Stimulated activated CD4-positive, alpha-beta T cell treated with anti-CD3 and anti-CD28 coated beads, Interleukin-4, amount 100 ng/mL, for 48 hours (primary cell): ENCODE measurements around the gene NR2F1.

ENCODE experiments used
- DNase-seq, 2 donors: peaks; one replicate each; pipeline ENCODE4 v3.0.0-alpha.2; 2020; ENCODE audit warnings: low read depth in 2 of 2

Gene NR2F1

DNA sequence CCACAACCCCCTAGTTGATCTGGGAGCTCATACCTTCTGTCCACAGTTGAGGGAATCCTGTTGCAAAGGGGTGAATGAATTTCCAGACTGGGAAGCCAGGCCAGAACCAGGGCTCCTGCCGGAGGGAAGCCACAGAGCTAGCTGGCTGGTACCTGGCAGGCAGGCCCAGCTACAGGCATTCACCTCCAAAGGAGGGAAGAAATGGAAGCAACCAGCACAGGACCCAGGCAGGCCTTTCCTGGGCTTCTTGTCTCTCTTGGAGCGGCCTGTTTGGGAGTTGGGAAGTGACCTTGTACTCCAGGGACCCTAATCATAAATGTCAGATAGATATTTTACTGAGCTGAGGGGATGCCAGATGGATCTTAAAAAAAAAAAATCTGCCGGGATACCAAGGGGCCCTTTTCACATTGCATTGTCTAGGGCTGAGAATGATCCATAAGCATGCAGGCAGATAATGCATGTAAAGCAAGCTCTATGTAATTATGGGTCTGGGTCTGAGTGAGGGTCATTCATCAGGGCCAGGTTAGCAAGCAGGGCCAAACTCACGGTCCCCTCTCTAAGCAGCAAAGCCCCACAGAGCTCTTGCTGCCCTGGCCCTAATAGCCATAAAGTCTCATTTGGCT is 8.4 kb downstream of the NR2F1 start:
- DNase-seq = no peak

DNA sequence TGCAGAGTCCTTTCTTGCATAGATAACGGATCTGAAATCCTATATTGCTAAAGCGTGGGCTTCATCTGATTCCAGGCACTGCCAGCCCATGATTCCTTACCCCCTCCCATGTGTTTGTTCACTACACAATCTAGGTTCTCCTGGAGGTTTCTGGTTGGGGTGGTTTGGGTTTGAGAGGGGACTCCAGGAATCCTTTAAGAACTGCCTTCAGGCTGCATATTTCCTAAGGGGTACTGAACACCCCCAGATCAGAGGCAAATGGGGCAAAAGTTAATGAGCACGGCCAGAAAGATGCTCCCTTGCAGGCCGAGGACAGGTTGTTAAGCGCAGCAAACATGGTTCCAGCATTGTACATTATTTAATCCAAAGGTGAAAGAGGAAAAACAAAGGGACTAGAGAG is 9.9 kb downstream of the NR2F1 start:
- DNase-seq = no peak

DNA sequence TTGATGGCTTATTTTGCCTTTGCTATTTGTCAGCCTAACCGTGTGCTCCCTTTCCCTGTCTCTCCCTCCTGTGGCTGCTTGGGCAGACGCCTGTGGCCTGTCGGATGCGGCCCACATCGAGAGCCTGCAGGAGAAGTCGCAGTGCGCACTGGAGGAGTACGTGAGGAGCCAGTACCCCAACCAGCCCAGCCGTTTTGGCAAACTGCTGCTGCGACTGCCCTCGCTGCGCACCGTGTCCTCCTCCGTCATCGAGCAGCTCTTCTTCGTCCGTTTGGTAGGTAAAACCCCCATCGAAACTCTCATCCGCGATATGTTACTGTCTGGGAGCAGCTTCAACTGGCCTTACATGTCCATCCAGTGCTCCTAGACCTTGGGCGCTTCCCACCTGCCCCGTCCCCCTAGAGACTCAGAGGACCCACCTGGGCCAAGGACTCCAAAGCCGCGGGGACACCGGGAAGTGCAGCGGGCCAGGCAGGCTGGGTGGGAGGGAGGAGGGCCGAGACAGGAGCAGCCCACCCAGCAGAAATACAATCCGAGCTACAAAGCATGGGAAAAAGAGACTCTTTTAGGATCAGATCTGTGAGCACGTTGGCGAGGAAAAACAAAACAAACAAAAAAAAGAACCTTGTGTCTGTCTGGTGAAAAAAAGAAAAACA is 10.6 kb downstream of the NR2F1 start:
- DNase-seq = no peak

DNA sequence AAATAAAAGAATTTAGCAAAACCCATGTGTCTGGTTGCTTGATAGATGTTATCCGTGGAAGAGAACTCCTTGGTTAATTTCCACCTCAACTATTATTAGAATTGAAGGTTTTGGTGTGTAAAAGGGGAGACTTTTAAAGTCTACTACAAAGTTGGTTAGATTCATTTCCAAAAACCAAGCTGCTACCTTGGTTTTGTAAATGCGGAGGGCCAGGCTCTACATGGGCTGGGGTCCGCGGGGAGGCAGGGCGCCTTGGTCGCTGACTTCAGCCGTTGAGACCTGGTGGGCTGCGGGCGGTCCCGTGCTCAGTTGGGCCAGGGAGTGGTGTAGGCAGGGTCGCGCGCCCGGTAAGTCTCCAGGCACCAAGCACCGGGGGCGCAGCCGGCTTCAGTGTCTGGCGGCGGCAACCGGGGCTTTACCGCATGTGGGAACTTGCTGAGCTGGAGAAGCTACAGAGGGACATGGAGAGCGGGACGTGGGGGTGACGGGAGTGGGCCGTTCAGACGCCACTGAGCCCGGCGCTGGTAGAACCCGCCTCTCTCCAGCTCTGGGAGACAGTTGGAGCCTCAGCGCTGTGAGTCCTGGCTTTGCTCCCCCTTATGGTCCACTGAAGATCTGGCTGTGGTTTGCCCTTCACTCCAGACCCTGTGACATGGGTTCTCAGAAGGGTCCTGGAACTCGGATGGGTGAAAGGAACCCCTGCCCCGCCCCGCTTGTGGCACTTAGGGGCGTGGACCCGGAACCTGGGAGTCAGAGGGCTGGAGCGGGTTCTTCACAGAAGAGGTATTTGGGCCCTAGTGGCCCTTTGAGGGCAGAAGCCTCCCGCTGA is 11.8 kb downstream of the NR2F1 start:
- DNase-seq = no peak

DNA sequence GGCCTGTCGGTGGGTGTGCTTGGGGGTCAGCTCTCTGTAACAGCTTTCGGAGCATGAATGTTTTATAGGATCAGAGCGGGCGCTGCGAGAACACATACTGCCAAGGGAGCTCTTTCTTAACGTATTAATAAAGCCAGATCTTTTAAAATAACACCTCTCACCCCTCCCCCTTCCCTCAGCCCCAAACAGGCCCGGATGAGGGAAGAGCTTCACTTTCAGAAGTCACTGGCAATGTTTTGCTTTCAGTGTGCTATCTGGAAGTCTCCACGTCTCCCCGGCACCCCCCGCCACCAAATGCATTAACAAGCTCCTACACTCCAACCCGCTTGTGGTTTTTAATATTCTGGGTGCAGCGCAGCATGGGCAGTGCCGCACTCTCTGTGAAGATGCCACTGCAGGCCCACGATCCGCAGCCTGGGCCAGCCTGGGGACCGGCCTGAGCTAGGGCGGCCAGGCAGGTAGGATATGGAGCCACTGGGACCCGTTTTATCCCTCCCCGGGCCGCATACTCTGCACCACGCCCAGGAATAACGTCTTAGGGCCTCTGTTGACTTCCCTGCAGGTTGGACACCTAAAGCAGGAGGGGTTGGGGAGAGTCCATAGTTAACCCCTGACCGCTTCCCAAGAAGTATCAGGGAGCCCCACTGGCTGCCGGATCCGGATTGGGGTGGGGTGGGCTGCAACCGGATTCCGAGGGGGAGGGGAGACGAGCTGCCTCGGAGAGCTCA is 12.6 kb downstream of the NR2F1 start:
- no peak for DNase-seq

DNA sequence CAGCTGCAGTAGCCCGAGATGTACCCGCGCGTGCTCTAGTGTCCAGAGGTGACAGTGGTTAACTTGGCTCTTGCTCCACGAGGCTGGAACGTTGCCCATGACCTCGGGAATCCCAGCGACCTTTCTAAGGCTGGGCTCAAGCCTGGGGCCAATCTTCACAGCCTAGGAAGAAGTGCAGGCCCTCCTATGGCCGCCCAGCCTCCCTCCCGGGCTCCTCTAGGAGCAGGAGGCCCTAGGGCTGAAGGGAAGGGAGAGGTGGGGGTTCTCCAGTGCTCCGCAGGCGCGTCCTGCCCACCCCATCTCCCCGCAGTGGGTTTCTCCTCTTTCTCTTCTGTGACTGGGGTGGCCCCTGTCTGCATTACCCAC is 13.3 kb downstream of the NR2F1 start:
- no peak for DNase-seq

DNA sequence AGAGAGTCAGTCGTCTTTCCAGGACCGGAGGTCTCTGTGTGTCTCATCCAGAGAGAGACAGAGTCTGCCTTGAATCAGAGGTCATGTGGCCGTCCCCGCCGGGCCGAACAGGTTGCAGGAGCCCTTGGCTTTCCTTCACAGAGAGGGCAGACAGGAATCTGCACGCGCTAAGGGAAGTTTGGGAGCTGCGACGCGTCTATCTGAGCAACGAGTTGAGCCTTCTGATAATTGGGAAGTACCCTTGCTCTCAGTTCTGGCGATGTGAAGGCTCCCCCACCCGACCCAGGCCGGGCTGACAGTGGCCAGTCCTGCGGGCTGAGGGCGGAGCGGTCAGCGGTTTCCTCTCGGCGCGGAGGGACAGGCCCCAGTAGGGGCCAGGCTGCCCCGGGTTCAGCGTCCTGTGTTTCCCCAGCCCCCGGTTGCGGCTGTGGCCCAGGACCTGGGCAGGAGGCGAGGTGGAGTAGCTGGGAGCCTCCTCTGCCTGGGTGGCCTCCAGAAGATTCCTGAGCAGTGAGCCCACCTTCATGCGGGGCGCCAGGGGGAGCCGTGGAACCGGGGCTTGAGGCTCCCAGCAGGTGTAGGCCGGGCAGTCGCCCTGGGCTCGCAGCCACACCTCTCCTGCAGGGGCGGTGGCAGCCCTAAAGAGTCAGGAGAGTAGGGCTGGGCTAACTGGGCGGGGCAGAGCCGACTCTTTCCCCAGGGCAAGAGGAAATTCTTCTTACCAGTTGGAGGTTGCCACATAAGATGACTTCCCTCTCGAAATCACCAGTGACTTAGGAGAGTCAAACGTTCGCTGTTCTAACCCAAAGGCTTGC is 13.9 kb downstream of the NR2F1 start:
- DNase-seq = no peak

DNA sequence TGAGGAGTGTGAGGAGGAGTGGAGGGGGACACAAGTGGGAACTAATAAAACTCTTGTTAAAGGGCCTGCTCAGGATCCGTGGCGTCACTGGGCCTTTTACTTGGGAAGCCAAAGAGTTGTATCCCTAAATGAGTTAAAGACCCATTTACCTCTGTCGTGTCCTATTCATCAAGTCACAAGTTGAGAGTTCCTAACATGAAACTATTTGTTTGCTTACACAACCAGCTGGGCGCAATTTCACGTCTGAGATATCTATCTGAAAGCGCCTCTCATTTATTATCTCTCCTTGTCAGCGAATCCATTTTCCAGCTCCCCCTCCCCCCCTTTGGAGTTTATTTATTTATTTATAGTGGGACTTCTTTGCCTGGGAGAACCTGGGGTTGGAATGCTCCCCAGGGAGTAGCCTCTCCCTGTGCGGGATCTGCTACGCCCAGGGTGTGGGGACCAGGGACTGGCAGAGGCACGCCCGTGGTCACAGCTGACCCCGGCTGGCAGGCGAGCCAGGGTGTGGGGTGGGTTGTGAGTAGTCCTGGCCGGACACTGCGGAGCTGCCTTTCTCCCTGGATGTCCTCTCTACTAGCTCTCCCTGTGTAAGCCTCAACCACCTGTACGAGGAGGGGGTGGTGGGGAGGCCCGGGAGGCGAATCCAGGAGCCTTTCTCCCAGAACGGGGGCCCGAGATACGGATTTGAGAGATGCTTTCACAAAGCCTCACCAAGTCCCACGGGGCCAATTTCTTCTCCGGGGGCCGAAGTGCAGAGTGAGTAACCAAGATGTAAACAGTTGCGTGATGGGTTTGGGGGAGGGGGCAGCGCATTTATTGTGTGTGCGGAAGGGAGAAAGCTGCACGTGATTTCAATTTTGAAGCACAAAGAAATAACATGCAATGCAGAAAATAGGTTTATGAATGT is 15.3 kb downstream of the NR2F1 start:
- DNase-seq = no peak

DNA sequence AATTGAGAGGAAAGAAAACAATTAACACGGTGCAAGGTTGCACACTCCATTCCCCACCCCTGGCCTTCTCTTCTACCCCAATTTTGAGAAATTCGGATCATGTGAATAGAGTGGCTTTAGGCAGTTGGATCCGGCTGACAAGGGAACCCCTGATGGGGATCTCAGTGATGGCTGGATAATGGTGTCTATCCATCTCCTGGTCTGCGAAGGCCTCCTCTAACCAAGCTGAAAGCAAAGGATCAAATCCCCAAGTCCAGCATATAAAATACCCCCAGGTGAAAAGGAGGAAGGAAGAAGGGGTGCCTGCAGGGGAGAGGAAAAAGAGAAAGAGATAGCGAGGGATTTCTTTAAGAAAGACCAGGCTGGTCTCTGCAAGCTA is 16.0 kb downstream of the NR2F1 start:
- DNase-seq = no peak

DNA sequence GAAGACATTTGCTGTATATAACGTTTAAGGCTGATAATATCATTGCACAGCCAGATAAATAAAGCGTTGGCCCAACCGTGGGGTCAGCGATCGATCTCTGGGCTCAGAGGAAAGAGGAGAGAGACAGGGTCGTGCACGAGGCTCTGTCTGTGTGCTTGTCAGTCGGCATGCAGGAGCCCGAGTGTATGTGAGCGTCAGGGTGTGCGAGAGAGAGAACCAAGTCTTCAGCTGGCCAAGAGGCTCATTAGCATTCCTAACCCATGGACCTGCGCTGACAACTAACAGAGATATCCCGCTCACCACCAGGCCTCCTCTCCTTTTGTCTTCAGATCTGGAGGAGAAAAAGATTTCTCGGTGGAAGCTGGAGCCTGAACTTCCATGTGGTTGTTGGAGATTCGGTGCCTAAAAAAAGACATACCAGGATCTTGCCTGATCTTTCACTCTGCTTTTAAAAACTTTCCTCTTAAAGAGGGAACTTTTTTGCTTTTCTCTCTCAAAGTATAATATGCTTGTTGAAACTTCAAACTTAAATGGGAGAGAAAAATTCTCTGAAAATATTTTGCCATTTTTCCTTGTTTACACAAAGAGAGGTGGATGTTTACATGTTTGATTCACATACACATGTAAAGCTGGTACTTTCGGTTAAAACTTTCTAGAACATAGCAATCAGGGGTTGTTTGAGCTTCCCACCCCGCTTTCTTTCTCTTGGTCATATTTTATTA is 16.5 kb downstream of the NR2F1 start:
- no peak for DNase-seq

DNA sequence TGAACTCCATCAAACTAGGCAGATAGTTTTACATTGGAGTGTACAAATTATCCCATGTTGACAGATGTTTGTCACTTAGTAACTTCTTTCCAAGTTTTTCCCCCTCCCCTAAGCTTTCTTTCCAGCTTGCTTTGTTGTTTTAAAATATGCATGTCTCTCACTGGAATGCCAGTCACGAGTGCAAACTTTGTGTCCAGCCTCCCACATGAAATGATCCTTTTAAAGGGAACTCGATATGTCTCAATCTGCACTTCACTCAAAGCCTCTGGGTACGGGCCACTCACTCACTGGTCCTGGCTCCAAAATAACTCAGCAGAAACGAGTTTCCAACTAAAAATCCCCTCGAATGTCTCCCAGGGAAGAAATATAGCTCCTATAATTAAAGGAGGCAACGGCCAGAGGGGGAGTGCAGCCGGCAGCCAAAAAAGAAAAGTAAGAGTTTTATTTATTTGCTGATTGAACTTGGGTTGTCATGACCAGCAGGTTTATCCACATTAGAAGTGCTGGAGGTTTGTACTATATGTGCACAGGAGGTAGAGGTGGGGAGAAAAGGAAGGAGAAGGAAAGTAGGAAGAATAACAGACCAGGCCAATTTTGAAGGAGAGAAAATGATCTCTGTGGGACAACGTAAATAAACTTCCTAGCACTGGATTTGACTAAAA is 17.5 kb downstream of the NR2F1 start:
- DNase-seq = no peak

DNA sequence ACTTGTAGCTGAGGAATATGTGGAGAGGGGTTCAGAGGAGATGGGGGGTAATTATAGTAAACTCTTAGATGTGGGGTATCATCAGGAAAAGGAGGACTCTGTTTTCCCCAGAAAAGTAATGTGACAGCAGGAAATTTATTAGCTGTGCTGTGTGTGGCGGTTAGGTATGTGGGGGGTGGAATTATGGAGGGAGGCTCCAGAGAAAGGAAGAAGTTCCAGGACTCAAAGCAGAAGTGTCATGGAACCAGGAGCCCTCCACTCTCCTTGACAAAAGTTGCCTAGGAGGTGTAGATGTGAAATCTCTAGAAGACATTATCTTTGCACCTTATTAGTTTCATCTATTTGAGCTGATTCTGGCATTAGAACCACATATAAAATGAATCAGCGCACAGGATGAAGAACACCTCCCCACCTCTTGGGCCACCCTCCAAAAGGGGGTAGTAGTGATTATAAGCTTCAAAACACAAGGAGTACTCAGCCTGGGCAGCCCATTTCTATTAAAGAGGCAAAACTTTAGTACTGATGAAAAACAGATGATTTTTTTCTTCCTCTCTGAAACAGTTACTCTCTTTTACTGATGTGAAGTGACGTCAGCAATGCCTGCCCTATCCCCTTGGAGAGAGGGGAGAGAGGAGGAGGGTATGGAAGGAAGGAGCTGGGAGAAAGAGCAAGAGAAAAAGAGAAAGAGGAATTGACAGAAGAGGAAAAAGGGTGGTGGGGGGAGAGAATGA is 18.2 kb downstream of the NR2F1 start:
- DNase-seq = no peak

DNA sequence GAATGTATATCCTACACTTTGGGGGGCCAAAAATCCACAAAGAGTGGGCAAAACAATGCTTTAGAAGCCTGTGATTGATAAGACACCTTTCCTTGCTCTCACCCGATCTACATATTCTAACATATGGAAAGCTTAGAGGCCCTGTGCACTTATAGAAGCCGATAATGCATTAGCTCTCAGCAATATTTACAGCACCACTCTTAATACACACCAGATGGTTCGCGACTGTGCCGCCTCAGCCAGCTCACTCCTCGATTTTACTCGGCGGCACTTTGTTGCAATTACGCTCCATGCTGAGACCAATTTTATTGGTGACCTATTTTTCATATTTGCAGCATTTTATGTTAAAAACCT is 18.8 kb downstream of the NR2F1 start:
- no peak for DNase-seq

DNA sequence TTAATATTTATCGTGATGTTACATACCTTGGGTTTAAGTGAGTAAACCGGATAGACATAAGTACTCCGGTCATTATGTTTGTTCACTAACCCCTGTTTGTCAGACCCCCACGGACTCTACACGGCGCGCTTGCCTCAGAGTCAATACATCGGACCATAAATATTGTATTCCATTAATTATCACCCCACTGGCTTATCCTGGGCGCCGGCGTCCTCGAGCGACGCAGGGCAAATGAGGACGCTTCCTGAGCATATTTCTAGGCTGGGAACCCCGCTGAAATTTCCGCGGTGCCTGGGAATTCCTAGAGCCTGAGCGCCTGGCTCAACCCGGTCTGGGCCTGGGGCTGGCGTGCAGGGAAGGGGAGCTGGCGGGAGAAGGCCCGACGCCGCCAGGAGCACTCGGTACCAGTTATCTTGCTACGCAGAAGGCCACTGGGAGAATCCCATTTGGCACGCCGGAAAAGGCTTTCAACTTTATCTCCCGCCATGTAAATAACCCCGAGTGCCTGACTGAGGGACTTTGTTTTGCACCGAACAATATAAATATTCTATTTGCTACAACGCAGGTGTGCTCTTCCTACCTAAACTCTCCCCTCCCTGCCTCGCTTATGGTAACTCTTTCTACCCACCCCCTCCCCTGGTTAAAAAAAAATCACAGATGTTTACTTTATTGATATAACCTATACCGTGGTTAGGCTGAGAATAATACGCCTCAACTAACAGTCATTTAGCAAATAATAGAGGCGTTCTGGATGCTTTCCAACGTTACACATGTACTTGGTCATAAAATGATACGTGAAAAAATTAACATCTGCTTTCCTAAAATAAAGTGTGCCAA is 19.4 kb downstream of the NR2F1 start:
- no peak for DNase-seq

DNA sequence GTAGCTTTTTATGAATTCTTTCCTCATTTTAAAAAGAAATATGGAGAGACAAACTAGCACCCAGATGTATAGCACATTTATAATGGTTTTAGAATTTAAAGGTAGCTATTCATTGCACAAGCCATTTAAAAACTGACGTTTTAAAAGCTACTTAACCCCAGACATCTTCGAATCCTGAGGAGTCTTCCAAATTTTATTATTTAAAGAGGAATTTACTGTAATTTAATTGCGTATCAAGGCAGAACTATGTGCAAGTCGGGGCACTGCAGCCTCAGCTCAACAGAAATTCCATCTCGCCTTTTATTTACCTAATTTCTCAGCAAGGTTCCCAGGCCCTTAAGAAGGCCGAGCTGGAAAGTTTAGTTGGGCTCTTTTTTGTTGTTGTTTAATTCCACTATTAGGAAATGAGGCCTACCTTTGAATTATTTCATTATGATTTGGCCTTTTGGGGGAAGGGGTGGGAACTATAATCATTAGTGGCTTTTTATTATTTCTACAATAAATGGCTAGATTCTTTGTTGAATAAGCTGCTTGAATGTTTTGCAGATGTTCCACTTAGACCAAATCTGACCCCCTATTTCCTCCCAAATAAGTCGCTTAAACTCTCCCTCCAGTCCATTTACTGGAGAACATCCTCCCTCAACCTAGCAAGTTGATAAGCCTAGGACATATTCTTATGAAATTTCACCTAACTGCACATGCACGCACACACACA is 20.2 kb downstream of the NR2F1 start:
- DNase-seq = no peak

DNA sequence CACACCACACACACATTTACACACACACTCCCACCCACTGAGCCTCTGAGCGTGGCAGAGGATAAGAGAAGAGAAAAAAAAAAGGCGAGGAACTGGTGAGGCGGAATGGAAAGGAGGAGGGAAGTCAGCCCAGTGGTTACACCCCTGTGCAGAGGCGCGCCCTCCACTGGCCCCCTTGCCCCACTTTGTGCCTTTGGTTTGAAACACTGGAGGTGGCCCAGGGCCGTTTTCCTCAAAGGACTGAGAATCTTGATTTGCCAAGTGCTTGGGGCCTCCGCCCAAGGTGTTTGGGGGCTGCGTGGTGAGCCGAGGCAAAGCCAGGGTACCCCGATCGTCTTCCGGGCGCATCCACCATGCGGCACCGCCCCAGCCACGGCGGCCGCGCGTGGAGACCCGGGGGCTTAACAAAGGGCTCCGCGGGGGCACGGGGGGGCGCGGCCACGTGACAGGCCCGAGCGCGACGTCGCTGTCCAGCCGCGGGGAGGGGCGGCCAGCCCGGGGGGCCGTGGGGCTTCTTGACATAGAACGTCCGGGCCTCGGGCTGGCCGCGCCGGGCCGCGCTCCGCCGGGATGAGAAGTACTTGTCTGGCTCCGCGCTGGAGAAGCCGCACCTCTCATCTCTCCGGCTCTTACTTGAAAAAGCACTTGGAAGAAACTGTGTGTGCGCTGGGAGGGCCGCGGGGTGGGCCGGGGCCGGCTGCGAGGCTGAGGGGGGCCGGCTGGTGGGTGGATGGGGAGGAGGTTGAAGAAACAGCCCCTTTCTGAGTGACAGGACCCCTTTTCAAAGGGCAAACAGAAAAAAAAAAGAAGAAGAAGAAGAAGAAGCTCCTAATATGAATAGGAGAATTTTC is 21.0 kb downstream of the NR2F1 start:
- no peak for DNase-seq
